Activated naive CD8-positive, alpha-beta T cell treated with anti-CD3 and anti-CD28 coated beads, Interleukin-2, amount 10 ng/mL, durations not matched to agents 7 days and 5 days (primary cell): ENCODE measurements around the gene USP26. TPM values are rescaled to one million over a fixed set of nuclear protein-coding genes. Genes with fewer than 3 reads are reported as not detected.
"Not testable (repeated sequence)": the region's sequence is repeated elsewhere in the genome, so short reads cannot be mapped to it uniquely, and the experiment has no call there.

Source experiments
- ATAC-seq: fragments of 150-1000 bp; cut with Tn5 transposase; one replicate; pipeline ENCODE4 v1.10.0; 2021; ENCODE audit warnings: low read depth, moderate library complexity
- POLR2A ChIA-PET: fragments of 350-600 bp; sonication (Branson Sonifier 250); formaldehyde crosslinking; loops from one replicate; lab custom pipeline; 2021; ENCODE audit warnings: antibody characterized with exemption; lab: Charles Lee
- DNase-seq: peaks from one replicate; pipeline ENCODE4 v3.0.0; 2021
- H3K27ac Mint-ChIP-seq: one replicate; pipeline ENCODE4 v1.8.0; 2022; ENCODE audit warnings: mild to moderate bottlenecking, mixed read lengths
- H3K27me3 Mint-ChIP-seq: one replicate; pipeline ENCODE4 v1.8.0; 2022; ENCODE audit warnings: mild to moderate bottlenecking, moderate library complexity, mixed read lengths
- H3K36me3 Mint-ChIP-seq: one replicate; pipeline ENCODE4 v1.8.0; 2021; ENCODE audit warnings: mild to moderate bottlenecking, mixed read lengths
- H3K4me1 Mint-ChIP-seq: one replicate; pipeline ENCODE4 v1.8.0; 2021; ENCODE audit warnings: mixed read lengths
- H3K4me3 Mint-ChIP-seq: one replicate; pipeline ENCODE4 v1.8.0; 2022; ENCODE audit warnings: mild to moderate bottlenecking, moderate library complexity, mixed read lengths
- H3K9me3 Mint-ChIP-seq: one replicate; pipeline ENCODE4 v1.8.0; 2021; ENCODE audit warnings: mixed read lengths
- total RNA-seq, 2 experiments: library from RNA; stranded (reverse); gene quantifications; one replicate each; pipeline ENCODE4 v1.2.3, GENCODE V29; 2021

The USP26 gene
- total RNA-seq, 2 experiments from 2014 or later, result not detected

DNA sequence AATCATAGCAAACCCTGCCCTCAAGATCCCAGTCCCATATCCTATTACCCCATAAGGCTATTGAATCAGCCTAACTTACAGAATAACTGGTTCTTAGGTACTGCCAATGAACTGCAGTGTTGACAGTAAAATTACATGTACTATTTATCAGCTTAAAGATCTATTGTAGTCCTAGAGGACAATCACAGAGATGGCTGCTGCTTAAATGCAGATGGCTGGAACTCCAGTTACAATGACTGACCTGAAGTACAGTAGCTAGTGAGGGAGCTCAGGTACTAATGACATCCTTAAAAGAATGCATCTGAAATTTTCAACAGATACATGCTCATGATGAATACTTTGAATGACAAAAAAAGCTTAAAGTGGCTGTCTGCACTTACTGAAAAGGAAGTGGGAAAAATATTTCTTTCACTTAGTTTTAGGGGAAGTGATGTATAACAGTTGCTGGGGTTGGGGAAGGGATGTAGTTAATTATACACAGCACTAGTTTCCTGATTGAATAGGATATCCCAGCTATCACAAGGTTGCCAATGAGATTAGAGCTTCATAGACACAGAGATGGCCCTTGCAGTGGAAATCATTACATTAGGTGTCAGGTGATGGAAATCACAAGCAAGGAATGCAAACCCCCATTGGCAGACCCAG lies 42.0 kb downstream of the USP26 start:
- H3K4me1 Mint-ChIP-seq, result no peaks in the 10 kb centered on the region
- no peak overlapping the region for H3K4me3 Mint-ChIP-seq
- no peaks in the 10 kb centered on the region for H3K36me3 Mint-ChIP-seq
- no peak for ATAC-seq
- no peak for DNase-seq
- no peak overlapping the region for H3K27ac Mint-ChIP-seq
- H3K9me3 Mint-ChIP-seq, result no peaks in the 10 kb centered on the region
- no peaks in the 10 kb centered on the region for H3K27me3 Mint-ChIP-seq
- POLR2A ChIA-PET, result no interaction called here

- Mint-ChIP-seq H3K27ac (no peak overlapping the region), H3K36me3 (no peaks in the 10 kb centered on the region), H3K4me1 (no peaks in the 10 kb centered on the region), H3K9me3 (no peaks in the 10 kb centered on the region), H3K4me3 (no peak overlapping the region), H3K27me3 (no peaks in the 10 kb centered on the region)
- POLR2A ChIA-PET, result no interaction called here
- ATAC-seq (no peak), DNase-seq (no peak)
These were observed 42.9 kb downstream of the USP26 start for GRCh38 chrX:133053861-133054598.

DNA sequence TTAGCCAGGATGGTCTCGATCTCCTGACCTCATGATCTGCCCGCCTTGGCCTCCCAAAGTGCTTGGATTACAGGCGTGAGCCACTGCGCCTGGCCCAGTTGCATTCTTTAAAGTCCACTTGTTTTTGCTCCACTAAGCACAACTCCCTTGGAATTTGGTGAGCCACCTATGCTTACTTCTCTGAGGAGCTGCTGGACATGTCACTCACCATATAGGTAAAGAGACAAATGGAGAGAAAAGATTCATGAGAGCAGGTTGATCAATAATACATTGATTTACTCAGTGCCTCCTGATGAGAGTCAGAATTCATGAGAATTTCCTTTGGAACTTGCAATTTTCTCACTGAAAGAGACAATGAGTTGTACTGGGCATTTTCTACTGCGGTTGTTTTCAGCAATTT lies 48.2 kb downstream of the USP26 start:
- no peak overlapping the region for H3K27ac Mint-ChIP-seq
- H3K4me1 Mint-ChIP-seq, result no peaks in the 10 kb centered on the region
- H3K36me3 Mint-ChIP-seq, result no peaks in the 10 kb centered on the region
- H3K4me3 Mint-ChIP-seq, result no peak overlapping the region
- POLR2A ChIA-PET, result no interaction called here
- DNase-seq (no peak), ATAC-seq (no peak)
- H3K9me3 Mint-ChIP-seq, result no peaks in the 10 kb centered on the region
- H3K27me3 Mint-ChIP-seq, result no peaks in the 10 kb centered on the region

- no peak for DNase-seq
- H3K4me1 Mint-ChIP-seq, result no peaks in the 10 kb centered on the region
- no peaks in the 10 kb centered on the region for H3K36me3 Mint-ChIP-seq
- no peak overlapping the region for H3K4me3 Mint-ChIP-seq
- POLR2A ChIA-PET, result no interaction called here
- no peaks in the 10 kb centered on the region for H3K9me3 Mint-ChIP-seq
- no peak for ATAC-seq
- H3K27me3 Mint-ChIP-seq, result no peaks in the 10 kb centered on the region
- H3K27ac Mint-ChIP-seq, result no peak overlapping the region
These were observed 50.3 kb downstream of the USP26 start for GRCh38 chrX:133046601-133047000.

DNA sequence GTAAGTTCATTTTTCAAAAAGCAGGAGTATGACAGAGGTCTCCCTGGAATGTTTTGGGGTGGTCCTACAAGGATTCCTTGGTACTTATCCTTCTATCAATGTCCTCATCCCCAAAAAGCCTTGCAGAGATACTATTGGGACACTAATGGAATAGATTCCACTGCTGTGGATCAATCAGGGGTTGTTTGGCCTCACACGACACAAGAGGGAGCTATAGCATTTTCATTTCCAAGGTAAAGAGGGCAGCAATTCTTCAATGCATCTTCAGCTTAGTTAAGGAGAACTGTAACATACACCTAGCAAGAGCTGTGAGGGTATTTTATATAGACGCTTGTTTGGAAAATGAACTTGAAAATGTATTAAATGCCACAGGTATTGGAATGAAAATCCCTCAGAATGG lies 50.9 kb downstream of the USP26 start:
- Mint-ChIP-seq H3K36me3 (no peaks in the 10 kb centered on the region), H3K9me3 (no peaks in the 10 kb centered on the region), H3K4me3 (no peak overlapping the region), H3K27me3 (no peaks in the 10 kb centered on the region), H3K27ac (no peak overlapping the region), H3K4me1 (no peaks in the 10 kb centered on the region)
- DNase-seq (no peak), ATAC-seq (no peak)
- POLR2A ChIA-PET, result no interaction called here

- DNase-seq, H3K27me3 Mint-ChIP-seq, POLR2A ChIA-PET, H3K9me3 Mint-ChIP-seq, H3K36me3 Mint-ChIP-seq, H3K4me1 Mint-ChIP-seq, ATAC-seq, H3K4me3 Mint-ChIP-seq, H3K27ac Mint-ChIP-seq: not testable (repeated sequence)
These were observed 52.6 kb downstream of the USP26 start for GRCh38 chrX:133044145-133044786.

DNA sequence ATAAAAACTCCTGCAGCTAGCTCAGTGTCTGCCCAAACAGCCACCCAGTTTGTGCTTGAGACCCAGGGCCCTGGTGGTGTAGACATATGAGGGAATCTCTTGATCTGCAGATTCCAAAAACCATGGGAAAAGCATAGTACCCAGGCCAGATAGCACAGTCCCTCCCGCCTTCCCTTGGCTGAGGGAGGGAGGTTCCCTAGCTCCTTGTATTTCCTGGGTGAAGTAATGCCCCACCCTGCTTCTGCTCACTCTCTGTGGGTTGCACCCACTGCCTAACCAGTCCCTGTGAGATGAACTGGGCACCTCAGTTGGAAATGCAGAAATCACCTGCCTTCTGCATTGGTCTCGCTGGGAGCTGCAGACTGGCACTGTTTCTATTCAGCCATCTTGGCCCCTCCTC lies 54.6 kb downstream of the USP26 start:
- ATAC-seq (no peak), DNase-seq (no peak)
- Mint-ChIP-seq H3K27me3 (no peaks in the 10 kb centered on the region), H3K27ac (no peak overlapping the region), H3K4me3 (no peak overlapping the region), H3K36me3 (no peaks in the 10 kb centered on the region), H3K4me1 (no peaks in the 10 kb centered on the region), H3K9me3 (no peaks in the 10 kb centered on the region)
- POLR2A ChIA-PET, result no interaction called here

GRCh38 chrX:133033010-133033409 lies 63.9 kb downstream of the USP26 start:
- H3K4me3 Mint-ChIP-seq, result no peak overlapping the region
- H3K27me3 Mint-ChIP-seq, result no peaks in the 10 kb centered on the region
- H3K36me3 Mint-ChIP-seq, result no peaks in the 10 kb centered on the region
- no peak overlapping the region for H3K27ac Mint-ChIP-seq
- no peak for ATAC-seq
- POLR2A ChIA-PET, result no interaction called here
- H3K4me1 Mint-ChIP-seq, result no peaks in the 10 kb centered on the region
- DNase-seq, result no peak
- no peaks in the 10 kb centered on the region for H3K9me3 Mint-ChIP-seq

- no peaks in the 10 kb centered on the region for H3K4me1 Mint-ChIP-seq
- POLR2A ChIA-PET, result no interaction called here
- no peaks in the 10 kb centered on the region for H3K36me3 Mint-ChIP-seq
These were observed 78.7 kb downstream of the USP26 start for GRCh38 chrX:133018229-133018628.

GRCh38 chrX:133007458-133007857 lies 89.5 kb downstream of the USP26 start:
- ATAC-seq (no peak), DNase-seq (no peak)
- Mint-ChIP-seq H3K27me3 (no peaks in the 10 kb centered on the region), H3K9me3 (peaks cover 1% of the 10 kb centered on the region), H3K27ac (no peak overlapping the region), H3K4me3 (no peak overlapping the region), H3K36me3 (no peaks in the 10 kb centered on the region), H3K4me1 (no peaks in the 10 kb centered on the region)
- POLR2A ChIA-PET, result no interaction called here

More at GRCh38 chrX:133018229-133018628, 78.7 kb downstream of the USP26 start:
- no peaks in the 10 kb centered on the region for H3K9me3 Mint-ChIP-seq
- no peak overlapping the region for H3K27ac Mint-ChIP-seq
- ATAC-seq (no peak), DNase-seq (no peak)
- H3K27me3 Mint-ChIP-seq, result no peaks in the 10 kb centered on the region
- no peak overlapping the region for H3K4me3 Mint-ChIP-seq

- Mint-ChIP-seq H3K27me3 (no peaks in the 10 kb centered on the region), H3K27ac (no peak overlapping the region), H3K4me3 (no peak overlapping the region), H3K36me3 (no peaks in the 10 kb centered on the region), H3K4me1 (no peaks in the 10 kb centered on the region), H3K9me3 (peaks cover 1% of the 10 kb centered on the region)
- POLR2A ChIA-PET, result no interaction called here
- ATAC-seq (no peak), DNase-seq (no peak)
These were observed 91.3 kb downstream of the USP26 start for GRCh38 chrX:133005616-133006015.

- H3K4me3 Mint-ChIP-seq, result no peak overlapping the region
- H3K9me3 Mint-ChIP-seq, result peaks cover 1% of the 10 kb centered on the region
- no peak overlapping the region for H3K27ac Mint-ChIP-seq
- no peaks in the 10 kb centered on the region for H3K27me3 Mint-ChIP-seq
- no peaks in the 10 kb centered on the region for H3K4me1 Mint-ChIP-seq
- POLR2A ChIA-PET, result no interaction called here
- no peaks in the 10 kb centered on the region for H3K36me3 Mint-ChIP-seq
- DNase-seq (no peak), ATAC-seq (no peak)
These were observed 91.9 kb downstream of the USP26 start for GRCh38 chrX:133005042-133005441.

DNA sequence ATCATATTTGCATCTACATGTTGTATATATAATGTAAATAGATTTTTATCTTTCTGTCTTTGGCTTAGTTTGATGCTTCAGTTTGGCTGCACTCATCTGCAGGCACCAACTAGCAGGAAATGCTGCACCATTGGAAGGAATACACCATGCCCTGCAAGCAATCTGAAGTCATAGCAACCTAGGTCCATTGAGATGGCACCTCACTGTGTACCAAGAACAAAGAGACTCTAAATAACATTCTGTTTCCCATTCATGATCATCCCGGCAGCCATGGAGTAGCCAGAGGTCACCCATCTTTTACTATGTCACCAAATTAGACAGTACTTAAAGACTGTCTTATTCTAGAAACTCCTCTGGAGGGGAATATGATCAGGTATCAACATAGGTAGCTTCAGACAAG lies 97.7 kb downstream of the USP26 start:
- no peaks in the 10 kb centered on the region for H3K4me1 Mint-ChIP-seq
- H3K36me3 Mint-ChIP-seq, result no peaks in the 10 kb centered on the region
- no peak overlapping the region for H3K4me3 Mint-ChIP-seq

GRCh38 chrX:132990835-132991234 lies 106.1 kb downstream of the USP26 start:
- POLR2A ChIA-PET, result no interaction called here
- H3K36me3 Mint-ChIP-seq, result no peaks in the 10 kb centered on the region
- H3K4me3 Mint-ChIP-seq, result no peak overlapping the region
- no peak for DNase-seq
- no peaks in the 10 kb centered on the region for H3K9me3 Mint-ChIP-seq
- H3K4me1 Mint-ChIP-seq, result no peaks in the 10 kb centered on the region
- ATAC-seq, result no peak
- H3K27me3 Mint-ChIP-seq, result no peaks in the 10 kb centered on the region
- no peak overlapping the region for H3K27ac Mint-ChIP-seq

More for the DNA sequence above, 97.7 kb downstream of the USP26 start:
- POLR2A ChIA-PET, result no interaction called here
- DNase-seq, result no peak
- Mint-ChIP-seq H3K27ac (no peak overlapping the region), H3K9me3 (no peaks in the 10 kb centered on the region), H3K27me3 (no peaks in the 10 kb centered on the region)
- no peak for ATAC-seq
